Measurements from ENCODE around the gene MTX1. TPM values are rescaled to one million over a fixed set of nuclear protein-coding genes. Genes with fewer than 3 reads are reported as not detected.
"Not testable (repeated sequence)": the region's sequence is repeated elsewhere in the genome, so short reads cannot be mapped to it uniquely, and the experiment has no call there.

MTX1 gene
- total RNA-seq, 1 donor, result 42.7 TPM

GRCh38 chr1:155191904-155192303 lies 16.6 kb upstream of the MTX1 start:
- no peak for TF ChIP-seq CTCF (IDR thresholded peaks at IDR 0.05; ENCODE audit: extremely low read depth, low read depth, low read length)
- no peak overlapping the region for H2AFZ ChIP-seq (ENCODE audit: low read length)
- H3K27ac ChIP-seq (ENCODE audit: low read depth, low read length), result no peak overlapping the region
- H3K4me3 ChIP-seq (ENCODE audit: insufficient read depth, low read length), result no peak overlapping the region
- peaks cover 12% of the 10 kb centered on the region for H3K79me2 ChIP-seq (ENCODE audit: insufficient read depth, low read length)
- H3K4me1 ChIP-seq (ENCODE audit: insufficient read depth, low read length), result peaks cover 22% of the 10 kb centered on the region
- no peak overlapping the region for H3K4me2 ChIP-seq (ENCODE audit: insufficient read depth, low read length)
- H3K36me3 ChIP-seq (ENCODE audit: insufficient read depth, low read length), result peaks cover 2% of the 10 kb centered on the region
- H4K20me1 ChIP-seq (ENCODE audit: insufficient read depth, low read length), result no peaks in the 10 kb centered on the region
- H3K9me3 ChIP-seq (ENCODE audit: low read depth, low read length), result no peaks in the 10 kb centered on the region
- no peaks in the 10 kb centered on the region for H3K27me3 ChIP-seq (ENCODE audit: insufficient read depth, low read length)
- DNase-seq (ENCODE audit: insufficient read length, low spot score, missing footprints), result peak; percentile 88

- H3K27me3 ChIP-seq (ENCODE audit: insufficient read depth, low read length), result no peaks in the 10 kb centered on the region
- H4K20me1 ChIP-seq (ENCODE audit: insufficient read depth, low read length), result no peaks in the 10 kb centered on the region
- H3K4me1 ChIP-seq (ENCODE audit: insufficient read depth, low read length), result peaks cover 22% of the 10 kb centered on the region
- no peak overlapping the region for H3K27ac ChIP-seq (ENCODE audit: low read depth, low read length)
- H3K9me3 ChIP-seq (ENCODE audit: low read depth, low read length), result no peaks in the 10 kb centered on the region
- H3K36me3 ChIP-seq (ENCODE audit: insufficient read depth, low read length), result peaks cover 7% of the 10 kb centered on the region
- peak overlapping the region; percentile 93 for H3K4me2 ChIP-seq (ENCODE audit: insufficient read depth, low read length)
- peak overlapping the region; percentile 97 for H2AFZ ChIP-seq (ENCODE audit: low read length)
- peak overlapping the region; percentile 67 for H3K4me3 ChIP-seq (ENCODE audit: insufficient read depth, low read length)
- peaks cover 14% of the 10 kb centered on the region for H3K79me2 ChIP-seq (ENCODE audit: insufficient read depth, low read length)
- DNase-seq (ENCODE audit: insufficient read length, low spot score, missing footprints), result peak; percentile 86
- no peak for TF ChIP-seq CTCF (IDR thresholded peaks at IDR 0.05; ENCODE audit: extremely low read depth, low read depth, low read length)
These were observed 15.9 kb upstream of the MTX1 start for GRCh38 chr1:155192346-155193274.

GRCh38 chr1:155193275-155193990 lies 15.1 kb upstream of the MTX1 start:
- peaks cover 14% of the 10 kb centered on the region for H3K79me2 ChIP-seq (ENCODE audit: insufficient read depth, low read length)
- peaks cover 22% of the 10 kb centered on the region for H3K4me1 ChIP-seq (ENCODE audit: insufficient read depth, low read length)
- DNase-seq (ENCODE audit: insufficient read length, low spot score, missing footprints), result peak; percentile 100
- H3K27me3 ChIP-seq (ENCODE audit: insufficient read depth, low read length), result no peaks in the 10 kb centered on the region
- peaks cover 12% of the 10 kb centered on the region for H3K36me3 ChIP-seq (ENCODE audit: insufficient read depth, low read length)
- peak; percentile 98 for TF ChIP-seq CTCF (IDR thresholded peaks at IDR 0.05; ENCODE audit: extremely low read depth, low read depth, low read length)
- peak overlapping the region; percentile 67 for H3K4me3 ChIP-seq (ENCODE audit: insufficient read depth, low read length)
- no peaks in the 10 kb centered on the region for H4K20me1 ChIP-seq (ENCODE audit: insufficient read depth, low read length)
- peak overlapping the region; percentile 92 for H3K27ac ChIP-seq (ENCODE audit: low read depth, low read length)
- H2AFZ ChIP-seq (ENCODE audit: low read length), result peak overlapping the region; percentile 97
- H3K4me2 ChIP-seq (ENCODE audit: insufficient read depth, low read length), result peak overlapping the region; percentile 93
- no peaks in the 10 kb centered on the region for H3K9me3 ChIP-seq (ENCODE audit: low read depth, low read length)

GRCh38 chr1:155193991-155194240 lies 14.6 kb upstream of the MTX1 start:
- not testable (repeated sequence) for H3K27me3 ChIP-seq (ENCODE audit: insufficient read depth, low read length); H3K9me3 ChIP-seq (ENCODE audit: low read depth, low read length); H4K20me1 ChIP-seq (ENCODE audit: insufficient read depth, low read length); DNase-seq (ENCODE audit: insufficient read length, low spot score, missing footprints)
- peak overlapping the region; percentile 93 for H3K4me2 ChIP-seq (ENCODE audit: insufficient read depth, low read length)
- peak overlapping the region; percentile 97 for H2AFZ ChIP-seq (ENCODE audit: low read length)
- H3K4me3 ChIP-seq (ENCODE audit: insufficient read depth, low read length), result peak overlapping the region; percentile 67
- H3K27ac ChIP-seq (ENCODE audit: low read depth, low read length), result peak overlapping the region; percentile 92
- H3K4me1 ChIP-seq (ENCODE audit: insufficient read depth, low read length), result peaks cover 22% of the 10 kb centered on the region
- peaks cover 15% of the 10 kb centered on the region for H3K36me3 ChIP-seq (ENCODE audit: insufficient read depth, low read length)
- peaks cover 14% of the 10 kb centered on the region for H3K79me2 ChIP-seq (ENCODE audit: insufficient read depth, low read length)

Data from osteoblast (primary cell).